Mesothelial cell of epicardium (in vitro differentiated cells): ENCODE results near the gene ANKRD11. TPM values are rescaled to one million over a fixed set of nuclear protein-coding genes. Genes with fewer than 3 reads are reported as not detected.
"Not testable (repeated sequence)": the region's sequence is repeated elsewhere in the genome, so short reads cannot be mapped to it uniquely, and the experiment has no call there.

Experiments
- DNase-seq, 2 experiments: peaks; one replicate each; pipeline ENCODE4 v3.0.0; 2021; ENCODE audit warnings: low spot score in 2 of 2; ENCODE audit not compliant: unreplicated experiment in 2 of 2
- H3K27ac Mint-ChIP-seq: 2 replicates; pipeline ENCODE4 v1.8.0; 2021; ENCODE audit warnings: mixed read lengths
- H3K27me3 Mint-ChIP-seq: 2 replicates; pipeline ENCODE4 v1.8.0; 2021; ENCODE audit warnings: low read depth, mixed read lengths
- H3K36me3 Mint-ChIP-seq: 2 replicates; pipeline ENCODE4 v1.8.0; 2021; ENCODE audit warnings: mixed read lengths
- H3K4me1 Mint-ChIP-seq: 2 replicates; pipeline ENCODE4 v1.8.0; 2021; ENCODE audit warnings: mixed read lengths
- H3K4me3 Mint-ChIP-seq: 2 replicates; pipeline ENCODE4 v1.8.0; 2021; ENCODE audit warnings: mild to moderate bottlenecking, moderate library complexity, mixed read lengths
- H3K9me3 Mint-ChIP-seq: 2 replicates; pipeline ENCODE4 v1.8.0; 2021; ENCODE audit warnings: mixed read lengths
- total RNA-seq: library from RNA; stranded (reverse); gene quantifications from 3 replicates; pipeline ENCODE4 v1.2.1, GENCODE V29; 2021
- TF ChIP-seq, protein P1 (sequence below): fragments of 200-600 bp; sonication (generic); IDR thresholded peaks from one replicate; pipeline ENCODE4 v1.5.0; 2021; ENCODE audit warnings: antibody characterized with exemption; ENCODE audit not compliant: unreplicated experiment

The ANKRD11 gene
- total RNA-seq, 1 donor from 2014 or later = 247 TPM

DNA sequence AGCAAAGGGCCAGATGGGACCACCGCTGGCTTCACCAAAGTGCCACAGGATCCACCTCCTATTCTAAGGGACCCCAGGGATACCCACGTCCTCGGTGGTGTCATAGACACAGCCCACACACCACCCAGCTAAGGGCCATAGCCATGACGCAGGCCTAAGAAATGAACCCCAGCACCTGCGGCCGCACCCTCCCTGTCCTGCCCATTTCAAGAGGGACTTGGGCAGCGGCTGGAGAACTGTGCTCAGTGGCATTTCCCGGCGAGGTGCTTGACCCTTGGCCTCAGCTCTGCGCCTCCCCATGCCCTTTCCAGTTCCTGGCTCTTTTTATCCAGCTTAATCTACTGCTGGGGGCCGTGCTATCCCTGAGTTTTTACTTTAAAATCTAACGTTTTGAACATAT, 245.6 kb downstream of the ANKRD11 start:
- H3K27ac Mint-ChIP-seq = no peak overlapping the region
- DNase-seq = no peak
- peaks cover 4% of the 10 kb centered on the region for H3K27me3 Mint-ChIP-seq
- H3K9me3 Mint-ChIP-seq = peaks cover under 1% of the 10 kb centered on the region
- TF ChIP-seq, protein P1, sequence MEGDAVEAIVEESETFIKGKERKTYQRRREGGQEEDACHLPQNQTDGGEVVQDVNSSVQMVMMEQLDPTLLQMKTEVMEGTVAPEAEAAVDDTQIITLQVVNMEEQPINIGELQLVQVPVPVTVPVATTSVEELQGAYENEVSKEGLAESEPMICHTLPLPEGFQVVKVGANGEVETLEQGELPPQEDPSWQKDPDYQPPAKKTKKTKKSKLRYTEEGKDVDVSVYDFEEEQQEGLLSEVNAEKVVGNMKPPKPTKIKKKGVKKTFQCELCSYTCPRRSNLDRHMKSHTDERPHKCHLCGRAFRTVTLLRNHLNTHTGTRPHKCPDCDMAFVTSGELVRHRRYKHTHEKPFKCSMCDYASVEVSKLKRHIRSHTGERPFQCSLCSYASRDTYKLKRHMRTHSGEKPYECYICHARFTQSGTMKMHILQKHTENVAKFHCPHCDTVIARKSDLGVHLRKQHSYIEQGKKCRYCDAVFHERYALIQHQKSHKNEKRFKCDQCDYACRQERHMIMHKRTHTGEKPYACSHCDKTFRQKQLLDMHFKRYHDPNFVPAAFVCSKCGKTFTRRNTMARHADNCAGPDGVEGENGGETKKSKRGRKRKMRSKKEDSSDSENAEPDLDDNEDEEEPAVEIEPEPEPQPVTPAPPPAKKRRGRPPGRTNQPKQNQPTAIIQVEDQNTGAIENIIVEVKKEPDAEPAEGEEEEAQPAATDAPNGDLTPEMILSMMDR = no peak
- H3K4me3 Mint-ChIP-seq = no peak overlapping the region
- peaks cover 14% of the 10 kb centered on the region for H3K4me1 Mint-ChIP-seq
- no peaks in the 10 kb centered on the region for H3K36me3 Mint-ChIP-seq

DNA sequence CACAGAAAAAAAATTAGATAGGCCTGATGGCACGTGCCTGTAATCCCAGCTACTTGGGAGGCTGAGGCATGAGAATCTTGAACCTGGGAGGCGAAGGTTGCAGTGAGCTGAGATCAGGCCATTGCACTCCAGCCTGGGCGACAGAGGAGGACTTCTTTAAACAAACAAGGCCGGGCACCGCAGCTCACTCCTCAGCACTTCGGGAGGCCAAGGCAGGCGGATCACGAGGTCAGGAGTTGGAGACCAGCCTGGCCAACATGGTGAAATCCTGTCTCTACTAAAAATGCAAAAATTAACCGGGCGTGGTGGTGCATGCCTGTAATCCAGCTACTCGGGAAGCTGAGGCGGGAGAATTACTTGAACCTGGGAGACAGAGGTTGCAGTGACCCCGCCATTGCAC, 246.1 kb downstream of the ANKRD11 start:
- not testable (repeated sequence) for H3K9me3 Mint-ChIP-seq, DNase-seq, H3K4me3 Mint-ChIP-seq, H3K27me3 Mint-ChIP-seq, H3K36me3 Mint-ChIP-seq, H3K27ac Mint-ChIP-seq
- H3K4me1 Mint-ChIP-seq = peaks cover 14% of the 10 kb centered on the region

DNA sequence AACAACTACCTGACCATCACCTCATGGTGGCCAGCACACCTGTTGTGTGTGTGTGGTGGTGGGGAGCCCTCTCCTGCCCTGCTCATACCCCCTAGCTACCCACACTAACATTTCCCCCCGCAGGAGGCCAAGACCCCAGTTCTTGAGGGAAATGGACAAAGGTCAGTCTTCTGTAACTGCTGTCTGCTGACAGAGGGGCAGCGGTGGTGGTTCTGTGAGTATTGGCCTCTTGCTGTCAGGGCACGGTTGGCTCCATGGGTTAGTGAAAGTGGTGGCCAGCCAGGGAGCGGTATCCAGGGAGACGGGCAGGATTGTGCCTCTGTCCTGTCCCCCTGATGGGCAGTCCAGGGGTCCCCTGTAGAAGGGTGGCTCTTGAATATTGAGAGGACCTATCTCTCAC, 246.7 kb downstream of the ANKRD11 start:
- Mint-ChIP-seq H3K4me1 (peaks cover 14% of the 10 kb centered on the region), H3K36me3 (no peaks in the 10 kb centered on the region), H3K27me3 (peaks cover 4% of the 10 kb centered on the region), H3K9me3 (no peaks in the 10 kb centered on the region), H3K27ac (no peak overlapping the region), H3K4me3 (no peak overlapping the region)
- TF ChIP-seq, protein P1 = no peak
- DNase-seq = no peak

DNA sequence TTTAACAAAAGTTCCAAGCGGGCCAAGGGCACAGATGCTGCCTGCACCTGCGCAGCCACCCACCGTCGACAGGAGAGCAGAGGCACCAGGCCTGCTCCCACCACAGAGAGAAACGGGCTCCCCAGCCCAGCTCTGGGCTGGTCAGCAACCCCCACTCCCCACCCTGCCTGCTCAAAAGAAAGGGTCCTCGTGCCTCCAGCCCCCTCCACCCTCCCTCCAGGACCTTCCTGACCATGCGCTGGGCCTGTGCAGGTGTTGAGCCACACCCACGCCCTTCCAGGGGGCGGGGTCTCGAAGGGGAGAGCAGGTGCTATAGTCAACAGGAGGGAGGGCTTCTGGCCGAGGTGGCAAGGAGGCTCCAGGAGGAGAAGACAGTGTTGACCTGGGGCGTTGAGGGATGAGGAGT, 247.6 kb downstream of the ANKRD11 start:
- H3K36me3 Mint-ChIP-seq = no peaks in the 10 kb centered on the region
- no peak overlapping the region for H3K27ac Mint-ChIP-seq
- peaks cover 4% of the 10 kb centered on the region for H3K27me3 Mint-ChIP-seq
- H3K4me1 Mint-ChIP-seq = peaks cover 14% of the 10 kb centered on the region
- TF ChIP-seq, protein P1 = no peak
- no peak for DNase-seq
- H3K9me3 Mint-ChIP-seq = no peaks in the 10 kb centered on the region
- H3K4me3 Mint-ChIP-seq = peak overlapping the region; percentile 20

DNA sequence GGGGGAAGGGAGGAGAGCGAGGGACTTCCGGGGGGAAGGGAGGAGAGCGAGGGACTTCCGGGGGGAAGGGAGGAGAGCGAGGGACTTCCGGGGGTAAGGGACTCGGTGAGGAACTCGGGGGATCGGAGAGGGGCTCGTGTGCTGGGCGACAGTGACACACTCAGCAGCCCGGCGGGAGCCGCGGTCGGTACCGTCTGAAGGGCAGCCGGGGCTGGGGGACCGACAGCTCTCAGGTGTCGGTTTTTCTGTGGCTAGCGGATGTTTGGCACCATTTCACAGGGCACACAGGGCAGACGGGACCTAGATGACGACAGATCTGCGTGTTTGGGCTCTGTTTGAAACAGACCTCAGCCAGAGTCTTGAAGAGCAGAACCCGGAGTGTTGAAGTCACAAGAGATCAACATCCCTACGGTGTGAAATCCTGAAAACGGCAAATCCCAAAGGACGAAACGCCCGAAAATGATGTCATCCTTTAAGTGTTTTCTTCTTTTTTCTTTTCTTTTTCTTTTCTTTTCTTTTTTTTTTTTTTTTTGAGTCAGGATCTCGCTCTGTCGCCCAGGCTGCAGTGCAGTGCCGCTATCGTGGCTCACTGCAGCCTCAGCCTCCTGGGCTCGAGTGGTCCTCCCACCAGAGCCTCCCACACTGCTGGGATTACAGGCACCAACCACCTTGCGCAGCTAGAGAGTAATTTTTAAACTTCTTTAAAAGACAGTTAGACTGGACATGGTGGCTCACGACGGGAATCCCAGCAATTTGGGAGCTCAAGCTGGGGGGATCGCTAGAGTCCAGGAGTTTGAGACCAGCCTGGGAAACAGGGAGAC, 249.0 kb downstream of the ANKRD11 start:
- H3K4me1 Mint-ChIP-seq = peaks cover 10% of the 10 kb centered on the region
- H3K9me3 Mint-ChIP-seq = no peaks in the 10 kb centered on the region
- peak overlapping the region; percentile 99 for H3K27ac Mint-ChIP-seq
- TF ChIP-seq, protein P1 = no peak
- no peaks in the 10 kb centered on the region for H3K36me3 Mint-ChIP-seq
- peak overlapping the region; percentile 92 for H3K4me3 Mint-ChIP-seq
- peak; percentile 49 to 79 for DNase-seq
- H3K27me3 Mint-ChIP-seq = peaks cover 3% of the 10 kb centered on the region

DNA sequence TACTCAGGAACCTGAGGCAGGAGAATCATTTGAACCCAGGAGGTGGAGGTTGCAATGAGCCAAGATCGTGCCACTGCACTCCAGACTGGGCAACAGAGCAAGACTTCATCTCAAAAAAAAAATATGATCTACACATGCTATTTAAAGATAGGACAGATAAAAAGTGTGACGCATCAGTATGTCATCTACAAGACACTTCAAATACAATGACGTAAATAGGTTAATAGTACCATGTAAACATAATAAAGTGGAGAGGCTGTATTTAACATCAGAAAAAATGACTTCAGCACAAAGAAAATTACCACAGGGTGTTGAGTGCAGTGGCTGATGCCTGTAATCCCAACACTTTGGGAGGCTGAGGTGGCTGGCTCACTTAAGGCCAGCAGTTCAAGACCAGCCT, 252.6 kb downstream of the ANKRD11 start:
- TF ChIP-seq, protein P1 = no peak
- no peak overlapping the region for H3K4me3 Mint-ChIP-seq

More for the DNA sequence above, 252.6 kb downstream of the ANKRD11 start:
- H3K36me3 Mint-ChIP-seq = peaks cover 25% of the 10 kb centered on the region
- DNase-seq = no peak
- peaks cover 16% of the 10 kb centered on the region for H3K9me3 Mint-ChIP-seq
- H3K27me3 Mint-ChIP-seq = no peaks in the 10 kb centered on the region
- no peak overlapping the region for H3K27ac Mint-ChIP-seq
- H3K4me1 Mint-ChIP-seq = peaks cover 7% of the 10 kb centered on the region
